Caco-2 (cell line): ENCODE measurements around the gene VASN. TPM values are rescaled to one million over a fixed set of nuclear protein-coding genes. Genes with fewer than 3 reads are reported as not detected.

Experiments
- BruUV-seq: library from RNA; stranded (reverse); fragments of 400-500 nt; replicated peaks from 2 replicates; lab custom pipeline; 2021; lab: Mats Ljungman, UMichigan
- CTCF ChIA-PET: fragments of 300-600 bp; sonication (Branson Sonifier 250); formaldehyde crosslinking; loops from one replicate; lab custom pipeline; 2022; ENCODE audit warnings: antibody characterized with exemption; lab: Charles Lee
- POLR2A ChIA-PET: fragments of 300-600 bp; sonication (Branson Sonifier 250); formaldehyde crosslinking; loops from one replicate; lab custom pipeline; 2022; ENCODE audit warnings: antibody characterized with exemption; lab: Charles Lee
- DNase-seq, 2 experiments: peaks; one replicate each; pipeline versions ENCODE4 v3.0.0 to v3.0.0-alpha.2; 2020 to 2022
- H3K27me3 ChIP-seq: replicated peaks from 2 replicates; pipeline ENCODE4 v1.6.0; 2011; ENCODE audit warnings: low read length; ENCODE audit not compliant: control insufficient read depth, insufficient read depth
- H3K36me3 ChIP-seq: 2 replicates; pipeline ENCODE4 v1.5.1; 2011; ENCODE audit warnings: low read length; ENCODE audit not compliant: control insufficient read depth, insufficient read depth
- H3K4me1 ChIP-seq: fragments of 250-450 bp; sonication (Bioruptor Pico); 2 replicates; pipeline ENCODE4 v1.5.1; 2020; ENCODE audit warnings: mild to moderate bottlenecking
- H3K4me3 ChIP-seq: 2 replicates; pipeline ENCODE4 v1.5.1; 2011; ENCODE audit warnings: low read depth, mild to moderate bottlenecking, control low read depth, low read length
- H3K9me3 ChIP-seq: fragments of 250-450 bp; sonication (Bioruptor Pico); 2 replicates; pipeline ENCODE4 v1.5.1; 2020; ENCODE audit warnings: mild to moderate bottlenecking, moderate library complexity
- H3K27ac Mint-ChIP-seq: one replicate; pipeline ENCODE4 v1.8.0; 2022; ENCODE audit warnings: mixed read lengths; ENCODE audit not compliant: unreplicated experiment
- H3K27me3 Mint-ChIP-seq: one replicate; pipeline ENCODE4 v1.8.0; 2022; ENCODE audit warnings: mixed read lengths; ENCODE audit not compliant: insufficient read depth, unreplicated experiment
- H3K36me3 Mint-ChIP-seq: one replicate; pipeline ENCODE4 v1.8.0; 2022; ENCODE audit warnings: mild to moderate bottlenecking, mixed read lengths; ENCODE audit not compliant: insufficient read depth, unreplicated experiment
- H3K4me1 Mint-ChIP-seq: one replicate; pipeline ENCODE4 v1.8.0; 2022; ENCODE audit warnings: low read depth, mixed read lengths; ENCODE audit not compliant: unreplicated experiment
- H3K4me3 Mint-ChIP-seq: one replicate; pipeline ENCODE4 v1.8.0; 2022; ENCODE audit warnings: mild to moderate bottlenecking, moderate library complexity, mixed read lengths; ENCODE audit not compliant: unreplicated experiment
- H3K9me3 Mint-ChIP-seq: one replicate; pipeline ENCODE4 v1.8.0; 2022; ENCODE audit warnings: mixed read lengths; ENCODE audit not compliant: unreplicated experiment
- CTCF ChIP-seq, 2 experiments: fragments of 200-600 bp in 1 of 2; IDR thresholded peaks; 1 replicate in 1 of 2; 2 replicates in 1 of 2; pipeline versions ENCODE4 v1.5.1 to v1.8.0; 2011 to 2022; ENCODE audit warnings: antibody characterized with exemption in 1 of 2, control low read depth in 1 of 2, inconsistent platforms in 1 of 2, low read depth in 1 of 2, low read length in 1 of 2, mild to moderate bottlenecking in 1 of 2, moderate library complexity in 1 of 2; ENCODE audit not compliant: insufficient read depth in 1 of 2, severe bottlenecking in 1 of 2, unreplicated experiment in 1 of 2
- intact Hi-C: fragments of 100-400 bp; cut with micrococcal nuclease; formaldehyde crosslinking; loops from one replicate; pipeline ENCODE4 v1.10.0; 2022; ENCODE audit not compliant: unreplicated experiment
- total RNA-seq: library from RNA; stranded (reverse); gene quantifications from 2 replicates; pipeline ENCODE4 v1.2.3, GENCODE V29; 2022

VASN gene
- total RNA-seq, 1 experiment from 2014 or later: 2.7 TPM

DNA sequence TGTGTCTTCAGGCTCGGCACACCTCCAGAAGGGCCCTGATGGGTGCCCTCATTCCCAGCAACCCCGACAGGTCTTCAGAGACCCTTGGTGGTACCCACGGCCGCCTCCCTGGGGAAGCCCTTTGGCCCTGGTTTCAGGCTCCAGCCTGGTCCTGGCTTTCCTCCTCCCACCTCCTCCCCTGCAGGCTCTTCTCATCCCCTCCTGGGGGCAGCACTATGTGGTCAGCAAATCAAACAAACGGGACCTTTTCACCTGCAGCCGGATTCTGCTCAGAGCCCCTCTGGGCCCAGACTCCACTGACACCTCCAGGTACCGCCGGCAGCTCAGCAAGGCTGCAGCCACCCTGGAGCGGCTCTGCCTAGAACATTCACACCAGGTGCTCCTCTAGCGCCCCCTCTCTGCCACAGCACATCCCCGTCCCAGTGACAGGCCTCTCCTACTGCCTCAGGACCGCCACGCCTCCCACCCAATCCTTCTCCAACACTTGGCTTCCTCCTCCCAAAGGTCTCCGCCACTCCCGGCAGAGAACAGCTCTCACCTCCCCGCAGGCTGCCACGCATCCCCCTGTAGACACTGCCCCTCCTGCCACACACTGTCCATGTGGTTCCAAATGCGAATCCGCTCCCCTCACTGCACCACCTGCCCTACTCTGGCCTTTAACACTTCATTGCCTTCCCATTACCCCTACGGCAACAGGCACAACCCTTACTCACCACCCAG, 32.8 kb downstream of the VASN start:
- Mint-ChIP-seq H3K4me3 (no peak overlapping the region), H3K9me3 (no peaks in the 10 kb centered on the region), H3K36me3 (peaks cover 13% of the 10 kb centered on the region), H3K4me1 (no peaks in the 10 kb centered on the region), H3K27me3 (no peaks in the 10 kb centered on the region), H3K27ac (no peak overlapping the region)
- Histone ChIP-seq H3K4me3 (no peak overlapping the region), H3K27me3 (no peaks in the 10 kb centered on the region), H3K4me1 (no peaks in the 10 kb centered on the region), H3K36me3 (no peaks in the 10 kb centered on the region), H3K9me3 (no peaks in the 10 kb centered on the region)
- intact Hi-C loops: loop anchor here (5.0 kb wide), 1 partner anchor 132 kb away; the partner anchor contains the start of gene TFAP4
- BruUV-seq: no TSS peak
- CTCF ChIA-PET: interaction anchor here (1.1 to 3.6 kb wide), 4 partner anchors 45 to 151 kb away, joined by 10 to 29 read pairs (median 17); partner anchors contain the start of genes HMOX2 and PAM16
- peak; percentile 56 to 61 for DNase-seq
- peak; percentile 40 to 62 for TF ChIP-seq CTCF (IDR thresholded peaks at IDR 0.05; ENCODE audit: insufficient read depth in 1 of 2, low read depth in 1 of 2, low read length in 1 of 2, severe bottlenecking in 1 of 2, unreplicated experiment in 1 of 2)
- POLR2A ChIA-PET: no interaction called here

DNA sequence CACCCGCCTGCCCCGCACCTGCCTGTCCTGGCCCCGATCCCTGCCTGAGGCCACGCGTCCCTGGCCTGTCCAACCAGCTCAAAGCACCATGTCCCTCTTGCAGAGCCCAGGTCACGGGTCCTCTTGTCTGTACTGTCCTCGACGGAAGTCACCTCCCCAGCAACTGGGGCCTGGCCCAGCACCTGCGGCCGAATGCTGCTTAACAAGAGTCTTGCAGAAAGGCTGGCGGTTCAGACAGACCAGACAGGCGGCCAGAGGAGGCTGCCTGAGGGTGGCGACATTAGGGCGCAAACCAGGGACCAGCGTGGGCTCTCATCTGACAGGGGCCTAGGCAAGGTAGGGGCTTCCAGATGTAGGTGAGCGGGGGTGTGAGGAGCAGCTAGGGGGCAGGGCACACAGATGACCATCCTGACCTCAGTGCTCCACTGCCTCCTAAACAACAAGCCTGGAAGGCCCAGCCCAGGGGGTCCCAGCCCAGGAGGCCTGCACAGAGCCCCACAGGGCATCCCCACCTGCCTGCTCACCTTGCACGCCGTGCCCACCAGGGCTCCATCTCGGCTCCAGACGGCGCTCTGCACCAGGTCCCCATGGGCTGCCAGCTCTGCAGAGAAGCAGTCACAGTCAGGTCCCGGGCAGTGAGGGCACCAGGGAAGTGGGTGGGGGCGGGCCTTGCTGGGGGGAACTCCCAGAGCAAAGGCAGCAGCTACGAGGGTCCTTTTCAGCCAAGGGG, 33.5 kb downstream of the VASN start:
- no peak for DNase-seq
- H3K4me1 ChIP-seq: no peaks in the 10 kb centered on the region
- ChIA-PET POLR2A (no interaction called here), CTCF (interaction anchor here (0.6 kb wide), 1 partner anchor 15 kb away, joined by 5 read pairs; no protein-coding TSS in a partner anchor)
- BruUV-seq: no TSS peak
- TF ChIP-seq CTCF (IDR thresholded peaks at IDR 0.05; ENCODE audit: insufficient read depth in 1 of 2, low read depth in 1 of 2, low read length in 1 of 2, severe bottlenecking in 1 of 2, unreplicated experiment in 1 of 2): no peak
- Mint-ChIP-seq H3K4me3 (no peak overlapping the region), H3K27ac (no peak overlapping the region), H3K9me3 (no peaks in the 10 kb centered on the region), H3K4me1 (no peaks in the 10 kb centered on the region), H3K27me3 (no peaks in the 10 kb centered on the region), H3K36me3 (peaks cover 13% of the 10 kb centered on the region)
- H3K9me3 ChIP-seq: no peaks in the 10 kb centered on the region
- H3K36me3 ChIP-seq: no peaks in the 10 kb centered on the region
- H3K4me3 ChIP-seq: no peak overlapping the region
- H3K27me3 ChIP-seq: no peaks in the 10 kb centered on the region
- intact Hi-C loops: loop anchor here (5.0 kb wide), 1 partner anchor 133 kb away; the partner anchor contains the start of gene TFAP4

GRCh38 chr16:4407543-4408322, 36.1 kb downstream of the VASN start:
- H3K9me3 ChIP-seq: no peaks in the 10 kb centered on the region
- H3K9me3 Mint-ChIP-seq: no peaks in the 10 kb centered on the region
- no peaks in the 10 kb centered on the region for H3K4me1 ChIP-seq
- ChIA-PET POLR2A (no interaction called here), CTCF (no interaction called here)
- no peak overlapping the region for H3K27ac Mint-ChIP-seq
- H3K36me3 ChIP-seq: no peaks in the 10 kb centered on the region
- peaks cover 8% of the 10 kb centered on the region for H3K36me3 Mint-ChIP-seq
- H3K27me3 ChIP-seq: no peaks in the 10 kb centered on the region
- no peak overlapping the region for H3K4me3 ChIP-seq
- no peak for TF ChIP-seq CTCF (IDR thresholded peaks at IDR 0.05; ENCODE audit: insufficient read depth in 1 of 2, low read depth in 1 of 2, low read length in 1 of 2, severe bottlenecking in 1 of 2, unreplicated experiment in 1 of 2)
- intact Hi-C loops: no loop called here
- H3K27me3 Mint-ChIP-seq: no peaks in the 10 kb centered on the region
- H3K4me1 Mint-ChIP-seq: no peaks in the 10 kb centered on the region
- H3K4me3 Mint-ChIP-seq: no peak overlapping the region
- DNase-seq: no peak
- BruUV-seq: no TSS peak
